ENCODE results near the gene POU2AF1. TPM values are rescaled to one million over a fixed set of nuclear protein-coding genes. Genes with fewer than 3 reads are reported as not detected.

POU2AF1 gene
- total and polyA plus RNA-seq, 2 of the 8 experiments (the other 6 are each of a cell fraction or from before 2014, with no cell fraction given) = not detected

GRCh38 chr11:111327908-111328624 lies 51.0 kb downstream of the POU2AF1 start (continued):
- TF ChIP-seq CHD7 (IDR thresholded peaks at IDR 0.05; ENCODE audit: insufficient replicate concordance, low read length) (no peak), CREB1 (IDR thresholded peaks at IDR 0.05) (no peak), CBX5 (IDR thresholded peaks at IDR 0.05; ENCODE audit: low read depth, low read length) (no peak), BACH1 (IDR thresholded peaks at IDR 0.05; ENCODE audit: low read length) (no peak), ASH2L (IDR thresholded peaks at IDR 0.05; ENCODE audit: low read length) (no peak), CTBP2 (IDR thresholded peaks at IDR 0.05; ENCODE audit: borderline replicate concordance, insufficient read depth, insufficient read length, low read length) (no peak), BRCA1 (IDR thresholded peaks at IDR 0.05; ENCODE audit: low read depth, low read length) (no peak), EP300 (IDR thresholded peaks at IDR 0.05; ENCODE audit: borderline replicate concordance in 1 of 2, low read depth in 2 of 2, low read length in 2 of 2) (no peak), SUZ12 (IDR thresholded peaks at IDR 0.05; ENCODE audit: low read length) (no peak), RNF2 (IDR thresholded peaks at IDR 0.05; ENCODE audit: borderline replicate concordance, low read depth, low read length, missing control alignments, poor library complexity, severe bottlenecking) (no peak)

Data from H1 (cell line).